ENCODE results near the gene RSPH10B2.
A peak's percentile ranks its signal among the peaks of the same experiment; 100 is the strongest.
"Not testable (repeated sequence)": the region's sequence is repeated elsewhere in the genome, so short reads cannot be mapped to it uniquely, and the experiment has no call there.

The RSPH10B2 gene

GRCh38 chr7:6826151-6826550 is 72.2 kb downstream of the RSPH10B2 start, which contains the start of gene CCZ1B:
TSS of gene CCZ1B (minus strand) at chr7:6826275. CDS start at chr7:6826197, 78 bp downstream.
- H3K9me3 ChIP-seq (ENCODE audit: low read length); H3K9ac ChIP-seq (ENCODE audit: low read length); H3K27me3 ChIP-seq (ENCODE audit: control insufficient read depth in 1 of 2, insufficient read depth in 2 of 2, low read length in 2 of 2); H3K27ac ChIP-seq (ENCODE audit: low read depth, low read length); H3K36me3 ChIP-seq (ENCODE audit: insufficient read depth, low read length); H3K4me1 ChIP-seq (ENCODE audit: insufficient read depth, low read length): not testable (repeated sequence)
- H3K4me3 ChIP-seq (ENCODE audit: low read depth in 1 of 2, low read length in 2 of 2) = peak within 1 kb of the TSS; percentile 53 to 55

DNA sequence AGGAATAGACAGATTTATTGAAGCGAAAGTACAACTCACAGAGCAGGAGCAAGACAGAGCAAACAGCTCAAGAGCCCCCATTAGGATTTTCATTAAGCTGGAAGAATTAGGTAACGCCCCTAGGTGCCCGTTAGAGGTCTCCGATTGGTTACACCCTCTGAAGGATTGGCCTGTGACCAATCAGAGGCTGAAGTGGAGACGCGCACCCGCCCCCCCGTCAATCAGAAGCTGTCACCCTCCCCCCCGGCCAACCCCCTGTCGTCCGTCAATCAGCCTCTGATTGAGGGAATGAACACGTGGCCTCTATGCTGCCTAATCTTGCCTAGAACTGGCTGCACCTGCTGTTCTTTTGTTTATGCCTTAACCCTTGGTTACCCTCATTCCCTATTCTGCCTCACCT is 73.3 kb downstream of the RSPH10B2 start:
- not testable (repeated sequence) for H3K27me3 ChIP-seq (ENCODE audit: control insufficient read depth in 1 of 2, insufficient read depth in 2 of 2, low read length in 2 of 2); H3K27ac ChIP-seq (ENCODE audit: low read depth, low read length); H3K9ac ChIP-seq (ENCODE audit: low read length); H3K9me3 ChIP-seq (ENCODE audit: low read length); H3K4me3 ChIP-seq (ENCODE audit: low read depth in 1 of 2, low read length in 2 of 2); H3K4me1 ChIP-seq (ENCODE audit: insufficient read depth, low read length); H3K36me3 ChIP-seq (ENCODE audit: insufficient read depth, low read length)

DNA sequence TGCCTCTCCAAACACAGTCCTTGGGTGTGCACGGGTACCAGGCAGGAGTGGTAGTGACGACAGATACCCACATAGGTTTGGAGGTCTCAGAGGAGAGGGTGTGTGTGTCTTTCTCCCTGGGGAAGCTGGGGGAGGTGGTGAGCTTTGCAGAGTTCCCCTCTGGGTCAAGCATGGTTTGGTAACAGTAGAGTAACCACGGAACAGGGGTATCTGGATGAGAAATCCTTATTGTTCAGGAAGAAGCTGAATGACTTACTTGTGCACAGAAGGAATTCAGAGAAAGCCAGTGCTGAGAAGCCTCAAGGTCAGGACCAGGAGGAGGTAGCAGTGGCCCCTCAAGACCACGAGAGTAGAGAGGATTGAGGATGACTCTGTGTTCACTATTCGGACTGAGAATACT is 75.7 kb downstream of the RSPH10B2 start:
- H3K36me3 ChIP-seq (ENCODE audit: insufficient read depth, low read length); H3K27ac ChIP-seq (ENCODE audit: low read depth, low read length); H3K4me1 ChIP-seq (ENCODE audit: insufficient read depth, low read length); H3K27me3 ChIP-seq (ENCODE audit: control insufficient read depth in 1 of 2, insufficient read depth in 2 of 2, low read length in 2 of 2); H3K9ac ChIP-seq (ENCODE audit: low read length); H3K4me3 ChIP-seq (ENCODE audit: low read depth in 1 of 2, low read length in 2 of 2); H3K9me3 ChIP-seq (ENCODE audit: low read length): not testable (repeated sequence)

DNA sequence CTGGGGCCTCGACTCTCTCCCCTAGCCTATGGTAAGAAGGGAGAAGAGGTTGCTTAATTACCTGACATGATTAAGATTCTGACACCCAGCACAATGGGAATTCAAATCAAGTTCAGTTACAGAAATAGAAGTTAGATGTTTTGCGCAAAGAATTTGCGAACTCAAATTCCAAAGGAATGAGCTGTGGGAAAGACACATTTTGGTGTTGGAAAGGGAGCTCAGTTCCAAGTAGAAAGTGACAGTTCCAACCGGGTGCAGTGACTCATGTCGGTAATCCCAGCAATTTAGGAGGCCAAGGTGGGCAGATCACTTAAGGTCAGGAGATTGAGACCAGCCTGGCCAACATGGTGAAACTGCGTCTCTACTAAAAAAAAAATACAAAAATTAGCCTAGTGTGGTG is 76.1 kb downstream of the RSPH10B2 start:
- not testable (repeated sequence) for H3K9me3 ChIP-seq (ENCODE audit: low read length); H3K27ac ChIP-seq (ENCODE audit: low read depth, low read length); H3K27me3 ChIP-seq (ENCODE audit: control insufficient read depth in 1 of 2, insufficient read depth in 2 of 2, low read length in 2 of 2); H3K9ac ChIP-seq (ENCODE audit: low read length); H3K36me3 ChIP-seq (ENCODE audit: insufficient read depth, low read length); H3K4me1 ChIP-seq (ENCODE audit: insufficient read depth, low read length); H3K4me3 ChIP-seq (ENCODE audit: low read depth in 1 of 2, low read length in 2 of 2)

DNA sequence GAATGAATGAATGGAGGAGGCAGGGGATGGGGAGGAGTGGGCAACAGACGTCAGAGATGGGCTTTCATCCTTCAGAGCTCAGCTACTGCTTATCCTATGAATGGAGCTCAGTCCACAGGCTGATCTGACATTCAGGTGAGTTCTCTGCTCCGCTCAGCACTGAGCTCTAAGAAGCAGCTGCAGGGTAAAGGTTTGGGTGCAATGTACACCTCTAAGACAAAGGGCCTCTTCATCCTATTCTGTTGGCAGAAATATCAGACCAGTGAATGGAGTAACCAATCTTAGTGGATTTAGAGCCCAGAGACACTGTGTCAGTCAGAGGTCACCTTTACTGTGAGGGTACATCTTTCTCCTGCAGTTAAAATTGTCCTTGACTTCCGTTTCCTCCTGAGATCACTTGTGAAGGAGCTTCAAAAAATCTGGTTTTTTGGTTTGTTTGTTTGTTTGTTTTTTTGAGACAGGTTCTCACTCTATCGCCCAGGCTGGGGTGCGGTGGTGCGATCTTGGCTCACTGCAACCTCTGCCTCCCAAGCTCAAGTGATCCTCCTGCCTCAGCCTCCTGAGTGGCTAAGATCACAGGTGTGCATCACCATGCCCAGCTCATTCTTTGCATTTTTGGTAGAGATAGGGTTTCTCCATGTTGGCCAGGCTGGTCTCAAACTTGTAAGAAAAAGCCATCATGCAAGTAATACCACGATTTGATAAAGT is 77.3 kb downstream of the RSPH10B2 start:
- Histone ChIP-seq H3K4me1 (ENCODE audit: insufficient read depth, low read length) (no peaks in the 10 kb centered on the region), H3K9me3 (ENCODE audit: low read length) (no peaks in the 10 kb centered on the region), H3K4me3 (ENCODE audit: low read depth in 1 of 2, low read length in 2 of 2) (no peak overlapping the region), H3K36me3 (ENCODE audit: insufficient read depth, low read length) (no peaks in the 10 kb centered on the region), H3K27me3 (ENCODE audit: control insufficient read depth in 1 of 2, insufficient read depth in 2 of 2, low read length in 2 of 2) (no peaks in the 10 kb centered on the region), H3K9ac (ENCODE audit: low read length) (no peak overlapping the region), H3K27ac (ENCODE audit: low read depth, low read length) (no peak overlapping the region)

DNA sequence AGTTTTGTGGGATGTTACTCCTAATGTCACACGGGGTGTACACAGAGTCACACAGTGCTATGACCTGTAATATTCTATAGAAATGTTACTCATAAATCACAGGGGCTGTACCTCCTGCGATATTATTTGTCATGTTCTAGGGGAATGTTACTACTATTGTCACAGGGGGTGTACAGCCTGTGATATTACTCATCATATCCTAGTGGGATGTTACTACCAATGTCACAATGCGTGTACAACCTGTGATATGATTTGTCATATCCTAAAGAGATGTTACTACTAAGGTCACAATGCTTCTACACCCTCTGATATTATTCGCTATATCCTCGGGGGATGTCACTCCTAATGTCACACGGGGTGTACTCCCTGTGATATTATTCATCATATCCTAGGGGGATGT is 79.7 kb downstream of the RSPH10B2 start:
- Histone ChIP-seq H3K9me3 (ENCODE audit: low read length) (no peaks in the 10 kb centered on the region), H3K36me3 (ENCODE audit: insufficient read depth, low read length) (no peaks in the 10 kb centered on the region), H3K9ac (ENCODE audit: low read length) (no peak overlapping the region), H3K4me1 (ENCODE audit: insufficient read depth, low read length) (no peaks in the 10 kb centered on the region), H3K27me3 (ENCODE audit: control insufficient read depth in 1 of 2, insufficient read depth in 2 of 2, low read length in 2 of 2) (no peaks in the 10 kb centered on the region), H3K4me3 (ENCODE audit: low read depth in 1 of 2, low read length in 2 of 2) (no peak overlapping the region), H3K27ac (ENCODE audit: low read depth, low read length) (no peak overlapping the region)

DNA sequence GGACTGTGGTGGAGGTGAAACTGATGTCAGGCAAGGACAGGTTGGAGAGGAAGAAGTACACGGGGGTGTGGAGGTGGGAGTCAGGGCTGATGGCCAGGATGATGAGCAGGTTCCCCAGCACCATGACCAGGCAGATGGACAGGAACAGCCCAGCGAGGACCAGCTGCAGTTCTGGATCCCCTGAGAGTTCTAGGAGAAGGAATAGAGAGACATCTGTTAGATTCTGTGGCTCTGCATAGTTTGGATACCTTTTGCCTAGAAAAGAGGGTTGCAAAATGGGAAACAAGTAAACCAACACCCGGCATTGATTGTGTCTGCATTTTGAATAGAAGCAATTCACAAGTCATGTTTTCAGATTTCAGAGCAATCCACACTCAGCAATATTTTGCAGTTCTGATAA is 81.6 kb downstream of the RSPH10B2 start:
- not testable (repeated sequence) for H3K36me3 ChIP-seq (ENCODE audit: insufficient read depth, low read length); H3K27ac ChIP-seq (ENCODE audit: low read depth, low read length); H3K9me3 ChIP-seq (ENCODE audit: low read length); H3K4me1 ChIP-seq (ENCODE audit: insufficient read depth, low read length); H3K4me3 ChIP-seq (ENCODE audit: low read depth in 1 of 2, low read length in 2 of 2); H3K9ac ChIP-seq (ENCODE audit: low read length); H3K27me3 ChIP-seq (ENCODE audit: control insufficient read depth in 1 of 2, insufficient read depth in 2 of 2, low read length in 2 of 2)

- not testable (repeated sequence) for H3K9me3 ChIP-seq (ENCODE audit: low read length); H3K36me3 ChIP-seq (ENCODE audit: insufficient read depth, low read length); H3K9ac ChIP-seq (ENCODE audit: low read length); H3K27ac ChIP-seq (ENCODE audit: low read depth, low read length); H3K4me3 ChIP-seq (ENCODE audit: low read depth in 1 of 2, low read length in 2 of 2); H3K4me1 ChIP-seq (ENCODE audit: insufficient read depth, low read length); H3K27me3 ChIP-seq (ENCODE audit: control insufficient read depth in 1 of 2, insufficient read depth in 2 of 2, low read length in 2 of 2)
Observed at GRCh38 chr7:6837081-6837480, 83.2 kb downstream of the RSPH10B2 start.

DNA sequence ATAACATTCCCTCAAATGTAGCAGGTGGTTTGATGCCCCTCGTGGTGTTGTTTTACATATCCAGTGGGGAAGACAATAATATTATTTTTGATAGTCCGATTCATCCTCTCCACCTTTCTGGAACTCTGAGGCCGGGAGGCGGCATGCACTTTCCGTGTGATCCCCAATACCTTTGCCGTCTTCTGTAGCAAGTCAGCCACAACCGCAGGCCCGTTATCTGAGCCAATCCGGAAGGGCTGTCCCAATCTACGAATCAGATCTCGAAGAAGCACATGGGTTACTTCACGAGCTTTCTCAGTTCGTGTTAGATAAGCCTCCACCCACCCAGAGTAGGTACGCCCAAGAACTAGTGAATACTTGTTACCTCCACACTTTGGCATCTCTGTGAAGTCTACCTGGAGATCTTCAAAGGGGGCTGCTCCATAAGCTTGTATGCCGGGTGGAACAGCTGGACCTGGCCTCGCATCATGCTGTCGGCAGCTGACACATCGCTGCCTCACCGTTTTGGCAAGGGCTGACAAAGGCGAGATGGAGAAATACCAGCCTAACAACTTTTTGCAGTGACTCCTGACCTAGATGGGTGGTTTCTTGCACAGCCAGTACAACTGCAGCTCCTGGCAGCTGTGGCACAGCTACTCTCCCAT is 88.5 kb downstream of the RSPH10B2 start:
- H3K36me3 ChIP-seq (ENCODE audit: insufficient read depth, low read length); H3K4me3 ChIP-seq (ENCODE audit: low read depth in 1 of 2, low read length in 2 of 2); H3K27me3 ChIP-seq (ENCODE audit: control insufficient read depth in 1 of 2, insufficient read depth in 2 of 2, low read length in 2 of 2); H3K9ac ChIP-seq (ENCODE audit: low read length); H3K9me3 ChIP-seq (ENCODE audit: low read length); H3K4me1 ChIP-seq (ENCODE audit: insufficient read depth, low read length); H3K27ac ChIP-seq (ENCODE audit: low read depth, low read length): not testable (repeated sequence)

DNA sequence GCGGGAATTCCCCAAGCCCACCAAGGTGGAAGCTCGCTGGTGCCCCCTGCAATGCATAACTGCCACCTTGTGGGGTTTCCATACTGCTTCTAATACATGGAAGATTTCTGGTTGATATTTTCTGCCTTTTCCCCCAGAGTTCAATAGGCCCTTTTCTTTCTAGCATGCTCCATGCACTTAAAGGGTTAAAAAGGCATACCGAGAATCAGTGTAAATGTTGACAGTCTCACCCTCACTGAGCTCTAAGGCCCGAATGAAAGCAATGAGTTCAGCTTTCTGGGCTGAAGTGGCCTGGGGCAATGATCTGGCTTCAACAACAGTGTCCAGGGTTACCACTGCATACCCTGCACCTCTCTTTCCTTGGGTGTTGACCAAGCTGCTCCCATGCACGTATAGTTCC is 89.2 kb downstream of the RSPH10B2 start:
- not testable (repeated sequence) for H3K36me3 ChIP-seq (ENCODE audit: insufficient read depth, low read length); H3K27ac ChIP-seq (ENCODE audit: low read depth, low read length); H3K27me3 ChIP-seq (ENCODE audit: control insufficient read depth in 1 of 2, insufficient read depth in 2 of 2, low read length in 2 of 2); H3K9ac ChIP-seq (ENCODE audit: low read length); H3K4me1 ChIP-seq (ENCODE audit: insufficient read depth, low read length); H3K4me3 ChIP-seq (ENCODE audit: low read depth in 1 of 2, low read length in 2 of 2); H3K9me3 ChIP-seq (ENCODE audit: low read length)

- H3K27me3 ChIP-seq (ENCODE audit: control insufficient read depth in 1 of 2, insufficient read depth in 2 of 2, low read length in 2 of 2); H3K36me3 ChIP-seq (ENCODE audit: insufficient read depth, low read length); H3K9ac ChIP-seq (ENCODE audit: low read length): not testable (repeated sequence)
Observed at GRCh38 chr7:6843654-6844053, 89.8 kb downstream of the RSPH10B2 start.

DNA sequence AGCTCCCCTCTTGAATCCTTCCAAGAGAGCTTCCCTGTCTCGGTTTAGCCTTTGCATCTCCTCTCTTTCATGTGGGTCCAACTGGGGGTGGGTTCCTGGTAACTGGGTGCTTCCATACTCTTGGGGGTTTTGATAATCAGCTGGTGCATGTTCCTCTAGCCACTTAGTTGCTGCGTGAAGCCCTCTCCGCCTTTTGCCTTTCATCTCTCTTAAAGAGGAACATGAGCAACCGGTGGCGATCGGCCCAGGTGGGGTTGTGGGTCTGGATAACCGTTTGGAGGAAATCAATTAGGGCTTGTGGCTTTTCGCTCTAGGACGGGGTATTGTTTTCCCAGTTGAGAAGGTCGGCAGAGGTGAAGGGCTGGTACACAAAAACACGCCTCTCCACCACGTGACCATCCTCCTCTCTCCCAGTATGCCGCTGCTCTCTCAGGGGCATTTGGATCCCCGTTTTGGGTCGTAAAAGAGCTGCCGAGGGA is 92.1 kb downstream of the RSPH10B2 start:
- not testable (repeated sequence) for H3K9me3 ChIP-seq (ENCODE audit: low read length); H3K27ac ChIP-seq (ENCODE audit: low read depth, low read length); H3K4me3 ChIP-seq (ENCODE audit: low read depth in 1 of 2, low read length in 2 of 2); H3K36me3 ChIP-seq (ENCODE audit: insufficient read depth, low read length); H3K9ac ChIP-seq (ENCODE audit: low read length); H3K4me1 ChIP-seq (ENCODE audit: insufficient read depth, low read length); H3K27me3 ChIP-seq (ENCODE audit: control insufficient read depth in 1 of 2, insufficient read depth in 2 of 2, low read length in 2 of 2)

More at GRCh38 chr7:6843654-6844053, 89.8 kb downstream of the RSPH10B2 start:
- H3K9me3 ChIP-seq (ENCODE audit: low read length); H3K4me3 ChIP-seq (ENCODE audit: low read depth in 1 of 2, low read length in 2 of 2); H3K4me1 ChIP-seq (ENCODE audit: insufficient read depth, low read length); H3K27ac ChIP-seq (ENCODE audit: low read depth, low read length): not testable (repeated sequence)
